Right lung (tissue), 5 donors: ENCODE data around the gene ANKRD10. TPM values are rescaled to one million over a fixed set of nuclear protein-coding genes. Genes with fewer than 3 reads are reported as not detected.
A peak's percentile ranks its signal among the peaks of the same experiment; 100 is the strongest.

Source experiments
- DNase-seq, 2 donors: peaks; one replicate each; pipeline ENCODE4 v3.0.0-alpha.2; 2013
- polyA plus RNA-seq, 5 donors: library from polyadenylated mRNA; unstranded; fragments of 120-200 nt; gene quantifications; one replicate each; pipeline versions ENCODE4 v1.2.1 to v1.2.3, GENCODE V29; 2013; ENCODE audit warnings: inconsistent platforms in 1 of 5, low replicate concordance in 1 of 5; ENCODE audit not compliant: insufficient read length in 5 of 5, insufficient read depth in 1 of 5

ANKRD10 gene
- polyA plus RNA-seq, 5 donors = 262 to 475 (median 455) TPM

GRCh38 chr13:110916301-110917142 is 1.7 kb upstream of the ANKRD10 start:
- peak in 1 of 2 donors; percentile 23 for DNase-seq

DNA sequence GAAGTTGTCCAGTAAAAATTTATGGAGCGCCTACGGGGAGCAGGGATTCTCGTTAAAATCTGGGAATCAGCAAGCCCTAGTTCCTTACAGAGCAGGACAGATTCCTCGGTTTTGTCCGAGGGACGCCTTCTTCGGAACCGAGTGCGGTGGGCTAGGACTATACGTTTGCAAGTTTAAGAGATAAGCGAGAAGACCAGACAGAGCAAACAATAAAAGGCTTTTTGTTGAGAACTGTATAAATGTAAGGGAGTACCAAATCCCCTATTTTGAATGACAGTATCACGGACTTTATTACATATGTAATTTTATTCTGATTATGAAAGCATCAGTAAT is 971 bp upstream of the ANKRD10 start:
- no peak for DNase-seq

GRCh38 chr13:110914331-110915056 is 375 bp downstream of the ANKRD10 start:
- DNase-seq = peak; percentile 87 to 89

- DNase-seq = no peak
Measured at GRCh38 chr13:110914081-110914330, 863 bp downstream of the ANKRD10 start.

GRCh38 chr13:110913322-110914080 is 1.4 kb downstream of the ANKRD10 start:
- DNase-seq = no peak

- no peak for DNase-seq
Measured at GRCh38 chr13:110912651-110913051, 2.2 kb downstream of the ANKRD10 start.

GRCh38 chr13:110911880-110912279 is 3.0 kb downstream of the ANKRD10 start:
- no peak for DNase-seq

- no peak for DNase-seq
Measured at GRCh38 chr13:110910013-110910890, 4.6 kb downstream of the ANKRD10 start.

DNA sequence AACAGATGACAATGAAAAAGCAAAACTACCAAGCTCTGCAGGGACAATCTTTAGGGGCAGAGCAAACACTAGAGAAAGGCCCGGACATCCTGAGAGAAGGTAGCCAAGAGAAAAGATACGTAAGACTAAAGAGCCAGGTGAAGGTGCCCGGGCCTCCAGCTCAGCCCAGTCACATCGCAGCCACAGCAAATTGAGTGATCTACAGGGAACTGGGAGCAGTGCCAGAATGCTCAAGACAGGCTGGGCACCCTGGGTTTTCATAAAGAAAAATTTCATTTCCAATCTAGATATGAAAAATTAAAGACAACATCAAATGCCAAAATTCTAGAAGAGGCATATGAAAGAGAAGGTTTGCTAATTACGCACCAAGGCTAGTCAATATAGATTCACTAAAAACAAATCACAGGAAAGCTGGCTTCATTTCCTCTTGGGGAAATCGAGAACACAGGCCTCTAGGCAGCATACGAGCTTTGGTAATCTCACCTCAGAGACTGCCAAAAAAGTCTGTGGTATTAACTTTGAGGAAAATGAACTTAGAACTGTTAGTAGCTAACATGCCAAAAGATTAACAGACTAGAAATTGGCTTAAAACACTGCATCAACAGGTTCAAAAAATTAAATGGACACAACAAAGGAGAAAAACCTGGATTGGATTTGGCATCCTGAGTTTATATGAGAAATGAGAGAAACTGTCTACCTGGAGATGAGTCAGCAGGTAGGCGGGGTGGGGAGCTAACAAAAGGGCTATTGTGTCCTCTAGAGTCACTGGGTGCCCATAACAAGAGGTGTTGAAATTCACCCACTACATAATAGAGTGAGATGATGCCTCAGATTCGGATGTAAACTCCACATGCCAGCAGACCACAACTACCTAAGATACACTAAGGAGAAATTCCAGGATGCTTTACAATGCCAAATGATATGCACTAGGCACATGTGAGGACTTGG is 6.6 kb downstream of the ANKRD10 start:
- DNase-seq = no peak

GRCh38 chr13:110907301-110907700 is 7.6 kb downstream of the ANKRD10 start:
- DNase-seq = no peak

GRCh38 chr13:110904748-110905147 is 10.1 kb downstream of the ANKRD10 start:
- DNase-seq = no peak

DNA sequence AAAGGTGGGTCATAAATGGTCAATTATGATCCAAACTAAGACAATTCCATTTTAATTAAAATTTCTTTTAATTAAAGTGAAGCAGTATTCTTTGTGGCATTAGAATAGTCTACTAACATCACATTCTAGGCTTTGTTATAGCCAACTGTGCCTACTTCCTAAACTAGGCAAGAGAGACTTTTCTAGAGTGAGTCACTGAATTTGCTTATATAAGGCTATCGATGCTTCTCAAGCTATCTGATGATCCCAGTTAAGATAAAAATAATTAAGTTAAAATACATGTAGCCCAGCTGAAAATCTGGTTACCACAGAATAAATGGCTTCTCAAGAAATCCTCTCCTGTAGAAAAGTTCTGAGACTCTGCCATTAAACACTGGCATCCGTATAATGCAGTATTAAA is 12.5 kb downstream of the ANKRD10 start:
- no peak for DNase-seq

GRCh38 chr13:110897521-110897920 is 17.3 kb downstream of the ANKRD10 start:
- no peak for DNase-seq

DNA sequence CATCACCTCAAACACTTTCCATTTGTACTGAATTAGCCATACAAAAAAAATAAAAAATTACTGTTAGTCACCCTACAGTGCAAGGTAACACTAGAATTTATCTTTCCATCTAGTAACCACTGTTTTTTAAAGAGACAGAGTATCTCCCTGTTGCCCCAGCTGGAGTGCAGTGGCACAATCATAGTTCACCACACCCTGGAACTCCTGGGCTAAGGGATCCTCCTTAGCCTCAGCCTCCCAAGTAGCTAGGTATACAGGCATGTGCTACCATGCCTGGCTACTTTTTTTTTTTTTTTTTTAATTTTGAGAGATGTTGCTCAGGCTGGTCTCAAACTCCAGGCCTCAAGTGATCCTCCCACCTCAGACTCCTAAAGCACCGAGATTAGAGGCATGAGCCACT is 17.9 kb downstream of the ANKRD10 start:
- DNase-seq = no peak

DNA sequence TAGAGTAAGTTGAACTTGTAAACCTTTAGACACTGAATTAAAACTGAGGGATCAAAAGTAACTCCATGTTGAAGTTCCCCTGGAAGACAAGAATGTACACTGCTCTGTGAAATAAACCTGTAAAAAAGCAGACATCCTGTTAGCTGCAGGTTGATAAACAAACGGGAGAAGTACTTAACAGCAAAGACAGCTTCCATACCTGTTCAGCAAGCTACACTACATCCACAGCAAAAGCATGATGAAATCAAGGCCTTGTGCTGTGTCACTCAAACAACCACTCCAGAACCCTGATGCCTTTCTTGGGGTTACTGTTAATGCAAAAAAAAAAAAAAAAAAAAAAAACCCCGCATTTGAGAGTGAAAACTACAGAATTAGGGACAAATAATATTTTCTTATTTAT is 20.8 kb downstream of the ANKRD10 start:
- DNase-seq = no peak

DNA sequence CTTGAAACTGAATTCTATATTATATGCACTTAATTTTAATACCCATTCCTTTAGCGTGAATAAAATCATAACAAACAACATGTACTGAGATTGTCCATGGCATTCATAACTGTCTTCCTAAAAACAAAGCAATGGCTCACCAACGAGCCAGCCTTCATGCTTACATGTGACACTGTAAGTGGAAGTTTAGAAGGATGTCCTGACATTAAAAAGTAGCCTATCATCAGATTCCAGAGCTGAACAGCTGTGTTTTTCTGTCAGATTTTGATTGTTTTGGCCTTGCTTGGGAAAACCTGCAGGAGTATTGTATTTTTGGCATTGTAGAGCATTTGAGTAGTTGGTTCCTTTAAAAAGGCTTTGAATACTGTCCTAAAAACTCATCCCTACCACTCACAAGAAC is 21.3 kb downstream of the ANKRD10 start:
- DNase-seq = no peak

GRCh38 chr13:110890279-110891165 is 24.3 kb downstream of the ANKRD10 start:
- DNase-seq = no peak

DNA sequence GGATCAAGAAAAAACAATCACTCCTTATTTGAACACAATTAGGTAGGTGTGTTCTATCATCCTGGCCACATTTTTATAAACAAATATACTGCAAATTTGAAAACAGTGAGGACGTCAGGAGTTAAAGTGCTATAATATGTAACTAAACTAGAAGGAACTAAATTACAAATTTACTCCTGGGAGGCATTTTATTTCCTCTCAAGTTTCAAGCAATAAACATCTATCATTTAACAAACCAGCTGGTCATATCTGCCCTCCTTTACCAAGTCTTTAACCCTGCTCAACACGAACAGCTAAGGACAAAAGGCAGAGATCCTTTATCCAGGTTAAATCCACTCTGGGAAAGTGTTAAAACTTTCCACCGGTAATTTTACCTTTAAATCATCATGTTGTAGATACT is 26.5 kb downstream of the ANKRD10 start:
- DNase-seq = no peak

DNA sequence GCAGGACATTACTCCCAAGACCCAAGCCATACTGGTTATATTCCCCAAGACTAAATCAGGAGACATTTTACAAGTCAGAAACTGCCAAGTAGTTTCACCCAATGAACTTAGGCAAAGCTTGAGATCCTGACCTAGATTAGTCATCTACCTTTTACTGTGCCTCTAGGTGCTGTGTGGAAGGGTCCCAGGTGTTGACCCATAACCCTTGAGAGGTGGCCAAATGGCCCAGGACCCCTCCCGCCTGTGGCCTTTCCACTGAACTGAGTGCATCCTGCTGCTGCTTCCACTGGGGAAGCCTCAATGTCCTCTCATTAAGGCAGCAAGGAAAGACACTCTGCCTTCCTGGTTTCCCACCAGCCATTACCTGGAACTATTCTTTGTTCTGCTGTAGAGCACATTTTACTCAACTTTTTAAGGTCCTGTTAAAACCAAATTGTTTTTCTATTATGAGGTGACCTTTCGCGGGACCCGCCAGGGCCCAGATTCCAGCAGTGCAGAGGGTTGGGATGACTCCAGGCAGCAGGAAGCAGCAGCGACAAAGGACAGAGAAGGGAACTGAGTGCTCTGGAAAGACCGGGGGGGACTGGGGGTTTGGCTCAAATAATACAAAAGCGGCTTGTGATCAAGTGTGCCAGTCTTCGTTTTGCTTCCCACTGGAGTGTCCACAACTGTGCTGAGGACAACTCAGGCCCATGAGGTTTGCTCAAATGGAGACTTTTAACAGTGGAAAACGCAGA is 27.1 kb downstream of the ANKRD10 start:
- no peak for DNase-seq
